Lower leg skin (tissue), 4 donors: ENCODE results near the gene KRTAP5-10. TPM values are rescaled to one million over a fixed set of nuclear protein-coding genes. Genes with fewer than 3 reads are reported as not detected.
A peak's percentile ranks its signal among the peaks of the same experiment; 100 is the strongest.
"Not testable (repeated sequence)": the region's sequence is repeated elsewhere in the genome, so short reads cannot be mapped to it uniquely, and the experiment has no call there.

Experiments used
- DNase-seq, 2 donors: peaks; one replicate each; pipeline ENCODE4 v3.0.0-alpha.2; 2019; ENCODE audit warnings: low spot score in 2 of 2
- H3K4me3 ChIP-seq: fragments of 200-600 bp; sonication (generic); 2 replicates; pipeline ENCODE4 v1.5.1; 2017; ENCODE audit warnings: mild to moderate bottlenecking, low read depth; ENCODE audit not compliant: poor library complexity, severe bottlenecking
- POLR2A ChIP-seq, 2 donors: fragments of 450-650 bp; IDR thresholded peaks; one replicate each; pipeline ENCODE4 v1.6.1; 2016 to 2017; ENCODE audit warnings: antibody characterized with exemption in 2 of 2, mild to moderate bottlenecking in 1 of 2, moderate library complexity in 1 of 2
- WGBS, 2 donors: methylation state at CpG; one replicate each; pipeline ENCODE4 v1.1.5; 2018; 5-methylcytosine and 5-hydroxymethylcytosine counted together
- intact Hi-C: fragments of 100-400 bp; cut with DNase I; formaldehyde crosslinking; loops from one replicate; pipeline ENCODE4 v1.15.0; 2023; ENCODE audit warnings: low total_unique reads
- total RNA-seq, 4 donors: library from RNA; depleted of rRNA; stranded (reverse); fragments of >200 nt; gene quantifications; one replicate each; pipeline ENCODE4 v1.1.0, GENCODE V29; 2016
- TF ChIP-seq, protein P1 (sequence below), 3 donors: fragments of 450-650 bp; IDR thresholded peaks; one replicate each; pipeline ENCODE4 v1.5.1; 2016; ENCODE audit warnings: antibody characterized with exemption in 3 of 3, mild to moderate bottlenecking in 3 of 3, moderate library complexity in 2 of 3

Gene KRTAP5-10
- total RNA-seq, 4 donors from 2014 or later: 9.0 TPM; not detected in 3

DNA sequence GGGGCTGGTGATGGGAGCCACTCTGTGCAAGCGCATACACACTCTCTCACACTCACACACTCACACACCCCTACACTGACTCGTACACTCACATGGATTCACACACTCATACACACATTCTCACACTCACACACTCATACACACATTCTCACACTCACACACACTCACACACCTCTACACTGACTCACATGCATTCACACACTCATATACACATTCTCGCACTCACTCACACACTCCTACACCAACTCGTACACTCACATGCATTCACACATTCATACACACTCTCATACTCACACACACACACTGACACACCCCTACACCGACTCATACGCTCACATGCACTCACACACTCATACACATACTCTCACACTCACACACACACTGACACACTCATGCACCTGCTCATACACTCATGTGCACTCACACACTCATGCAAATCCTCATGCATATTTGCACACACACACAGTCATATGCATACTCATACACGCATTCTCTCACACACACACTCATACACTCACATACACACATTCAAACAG lies 12.2 kb downstream of the KRTAP5-10 start:
- 90 to 93% methylated on average over 7 of the region's 7 CpGs for WGBS, 2 donors
- no peak for TF ChIP-seq POLR2A (IDR thresholded peaks at IDR 0.05)
- TF ChIP-seq, protein P1, sequence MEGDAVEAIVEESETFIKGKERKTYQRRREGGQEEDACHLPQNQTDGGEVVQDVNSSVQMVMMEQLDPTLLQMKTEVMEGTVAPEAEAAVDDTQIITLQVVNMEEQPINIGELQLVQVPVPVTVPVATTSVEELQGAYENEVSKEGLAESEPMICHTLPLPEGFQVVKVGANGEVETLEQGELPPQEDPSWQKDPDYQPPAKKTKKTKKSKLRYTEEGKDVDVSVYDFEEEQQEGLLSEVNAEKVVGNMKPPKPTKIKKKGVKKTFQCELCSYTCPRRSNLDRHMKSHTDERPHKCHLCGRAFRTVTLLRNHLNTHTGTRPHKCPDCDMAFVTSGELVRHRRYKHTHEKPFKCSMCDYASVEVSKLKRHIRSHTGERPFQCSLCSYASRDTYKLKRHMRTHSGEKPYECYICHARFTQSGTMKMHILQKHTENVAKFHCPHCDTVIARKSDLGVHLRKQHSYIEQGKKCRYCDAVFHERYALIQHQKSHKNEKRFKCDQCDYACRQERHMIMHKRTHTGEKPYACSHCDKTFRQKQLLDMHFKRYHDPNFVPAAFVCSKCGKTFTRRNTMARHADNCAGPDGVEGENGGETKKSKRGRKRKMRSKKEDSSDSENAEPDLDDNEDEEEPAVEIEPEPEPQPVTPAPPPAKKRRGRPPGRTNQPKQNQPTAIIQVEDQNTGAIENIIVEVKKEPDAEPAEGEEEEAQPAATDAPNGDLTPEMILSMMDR (IDR thresholded peaks at IDR 0.05): no peak
- no peak for DNase-seq
- intact Hi-C loops: no loop called here
- no peak overlapping the region for H3K4me3 ChIP-seq

DNA sequence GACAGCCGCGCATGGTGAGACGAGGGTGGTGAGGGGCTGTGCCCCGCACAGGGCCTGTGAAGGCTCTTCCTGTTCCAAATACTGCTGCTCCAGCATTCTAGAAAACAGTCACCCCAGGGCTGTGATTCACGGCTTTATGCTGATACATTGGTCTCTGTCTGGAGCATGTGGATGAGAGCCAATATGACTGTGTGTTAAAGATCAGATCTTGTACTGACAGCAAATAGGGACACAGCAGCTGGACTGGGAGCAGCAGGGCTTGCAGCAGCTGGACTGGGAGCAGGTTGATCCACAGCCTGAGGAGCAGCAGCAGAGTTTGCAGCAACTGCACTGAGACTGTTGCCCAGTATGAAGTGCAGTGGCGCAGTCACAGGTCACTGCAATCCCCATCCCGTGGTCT lies 14.2 kb downstream of the KRTAP5-10 start:
- DNase-seq, H3K4me3 ChIP-seq, intact Hi-C loops: not testable (repeated sequence)
- 43 to 57% methylated on average over 7 of the region's 7 CpGs for WGBS, 2 donors

DNA sequence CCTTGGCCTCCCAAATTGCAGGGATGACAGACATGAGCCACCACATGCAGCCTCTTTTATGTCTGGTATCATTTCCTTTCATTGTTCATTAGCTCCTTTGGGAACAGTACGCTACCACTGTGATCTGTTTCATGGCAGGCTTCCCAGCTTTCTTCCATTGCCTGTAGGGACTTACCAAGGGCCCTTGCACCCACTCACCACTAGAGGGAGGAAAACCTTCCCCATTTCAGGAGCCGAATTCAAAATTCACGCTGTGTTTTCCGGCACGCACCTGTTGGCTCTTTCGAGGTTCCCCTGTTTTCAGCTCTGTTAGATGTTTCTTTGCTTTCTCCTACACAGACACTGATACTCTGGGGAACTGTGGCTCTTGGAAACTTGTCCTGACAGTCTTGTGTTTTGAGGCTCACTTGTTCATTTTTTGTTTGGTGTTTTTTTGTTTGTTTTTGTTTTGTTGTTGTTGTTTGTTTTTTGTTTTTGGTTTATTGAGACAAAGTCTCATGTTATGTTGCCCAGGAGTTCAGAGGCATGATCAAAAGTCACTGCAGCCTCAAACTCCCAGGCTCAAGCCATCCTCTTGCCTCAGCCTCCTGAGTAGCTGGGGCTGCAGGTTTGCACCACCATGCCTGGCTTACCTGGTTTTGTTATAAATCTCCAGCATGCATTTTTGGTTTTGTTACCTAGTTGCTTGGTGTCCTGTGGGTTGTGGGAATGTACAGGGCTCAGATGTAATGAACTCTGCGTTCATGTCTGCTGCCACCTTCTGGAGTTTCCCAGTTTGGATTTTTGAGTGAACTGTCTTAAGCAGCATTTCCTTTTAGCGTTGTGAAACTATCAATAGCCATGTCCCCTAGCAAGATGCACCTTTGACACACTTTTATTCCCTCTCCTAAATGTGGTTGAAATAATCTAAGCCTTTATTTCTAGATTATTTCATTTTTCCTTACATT lies 15.0 kb downstream of the KRTAP5-10 start:
- 7 to 9% methylated on average over 8 of the region's 8 CpGs for WGBS, 2 donors
- H3K4me3 ChIP-seq: no peak overlapping the region
- peak in 1 of 2 donors; percentile 53 for DNase-seq
- TF ChIP-seq, protein P1 (IDR thresholded peaks at IDR 0.05): no peak
- no peak for TF ChIP-seq POLR2A (IDR thresholded peaks at IDR 0.05)
- intact Hi-C loops: no loop called here

DNA sequence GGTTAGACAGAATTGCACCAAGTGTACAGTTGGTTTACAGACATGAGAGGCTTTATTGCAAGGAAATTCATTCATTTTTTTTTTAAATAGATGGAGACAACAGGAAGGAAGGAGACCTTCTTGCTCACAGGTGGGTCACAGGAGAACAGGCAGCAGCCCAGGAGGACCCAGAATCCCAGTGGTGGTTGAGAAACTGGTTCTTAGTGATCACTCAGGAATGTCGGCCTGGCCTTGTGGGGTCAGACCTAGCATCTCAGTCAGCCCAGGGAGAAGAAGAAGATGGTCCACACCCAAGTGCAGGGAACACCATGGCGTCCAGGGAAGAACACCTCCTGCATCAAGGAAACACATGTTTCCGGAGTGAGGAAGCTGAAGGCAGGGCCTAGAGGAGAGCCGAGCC lies 16.5 kb downstream of the KRTAP5-10 start:
- DNase-seq: no peak
- no peak for TF ChIP-seq POLR2A (IDR thresholded peaks at IDR 0.05)
- TF ChIP-seq, protein P1 (IDR thresholded peaks at IDR 0.05): no peak
- WGBS, 2 donors: 75 to 79% methylated on average over 4 of the region's 4 CpGs
- H3K4me3 ChIP-seq: no peak overlapping the region
- intact Hi-C loops: no loop called here

DNA sequence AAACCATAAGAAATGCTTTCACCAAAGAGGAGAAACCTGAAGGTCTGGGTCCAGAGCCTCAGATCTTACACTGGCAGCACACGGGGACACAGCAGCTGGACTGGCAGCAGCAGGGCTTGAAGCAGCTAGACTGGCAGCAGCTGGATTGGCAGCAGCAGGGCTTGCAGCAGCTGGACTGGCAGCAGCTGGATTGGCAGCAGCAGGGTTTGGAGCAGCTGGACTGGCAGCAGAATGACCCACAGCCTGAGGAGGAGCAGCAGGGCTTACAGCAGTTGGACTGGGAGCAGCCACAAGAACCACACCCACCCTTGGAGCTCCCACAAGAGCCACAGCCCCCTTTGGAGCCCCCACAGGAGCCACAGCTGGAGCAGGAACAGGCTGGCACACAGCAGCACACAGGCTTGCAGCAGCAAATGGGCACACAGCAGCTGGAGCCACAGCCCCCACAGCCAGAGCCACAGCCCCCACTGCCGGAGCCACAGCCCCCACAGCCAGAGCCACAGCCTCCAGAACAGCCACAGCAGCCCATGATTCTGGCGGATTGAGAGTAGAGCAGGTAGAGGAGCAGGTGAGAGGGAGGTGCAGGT lies 17.0 kb downstream of the KRTAP5-10 start, which contains the start of gene KRTAP5-11:
Gene KRTAP5-11, minus strand, starts transcription at position 567 of the 587 bp plus-strand sequence. Its CDS starts 38 bp downstream, at position 529.
- WGBS, 2 donors: 53 to 77% methylated on average over 3 of the region's 3 CpGs
- H3K4me3 ChIP-seq: no peak within 1 kb of the TSS
- intact Hi-C loops: no loop called here
- TF ChIP-seq POLR2A (IDR thresholded peaks at IDR 0.05): no peak
- TF ChIP-seq, protein P1 (IDR thresholded peaks at IDR 0.05): no peak
- DNase-seq: no peak

DNA sequence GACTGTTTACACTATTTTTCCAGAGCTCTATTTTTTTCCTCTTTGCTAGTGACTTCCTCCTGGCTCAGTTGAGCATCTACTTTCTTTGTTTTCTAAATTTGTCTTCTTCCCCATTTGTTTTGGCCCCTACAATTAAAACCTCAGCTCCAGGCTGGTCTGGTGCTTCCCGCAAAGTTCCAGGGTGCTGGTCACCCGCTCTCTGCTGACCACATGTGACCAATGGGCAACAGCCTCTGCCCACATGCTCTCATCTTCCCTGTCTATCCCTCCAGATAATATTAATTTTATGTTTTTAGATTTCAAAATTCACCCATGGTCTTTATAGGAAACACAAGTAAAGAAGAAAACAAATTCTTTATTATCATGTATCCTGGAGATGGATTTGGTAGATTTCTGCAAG lies 17.6 kb downstream of the KRTAP5-10 start:
- intact Hi-C loops, H3K4me3 ChIP-seq, DNase-seq: not testable (repeated sequence)
- 82 to 84% methylated on average over 2 of the region's 2 CpGs for WGBS, 2 donors

DNA sequence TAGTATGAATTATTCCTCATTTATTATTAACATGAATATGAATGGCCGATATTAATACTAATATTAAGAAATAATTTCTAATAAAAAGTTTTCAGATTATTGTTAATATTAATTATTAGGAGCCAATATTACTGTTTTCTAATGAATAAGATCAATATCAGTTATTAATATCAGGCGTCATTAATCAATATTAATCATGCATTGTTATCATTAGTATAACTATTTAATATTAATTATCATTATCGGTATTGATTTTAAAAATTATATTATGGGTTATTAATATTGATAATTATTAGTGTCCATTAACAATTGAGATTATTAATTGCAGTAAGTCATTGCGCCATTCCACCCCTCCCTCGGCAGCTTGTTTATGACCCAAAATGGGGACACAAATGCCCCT lies 20.3 kb downstream of the KRTAP5-10 start:
- WGBS, 2 donors: 90% methylated on average over 5 of the region's 5 CpGs
- H3K4me3 ChIP-seq, DNase-seq, intact Hi-C loops: not testable (repeated sequence)

DNA sequence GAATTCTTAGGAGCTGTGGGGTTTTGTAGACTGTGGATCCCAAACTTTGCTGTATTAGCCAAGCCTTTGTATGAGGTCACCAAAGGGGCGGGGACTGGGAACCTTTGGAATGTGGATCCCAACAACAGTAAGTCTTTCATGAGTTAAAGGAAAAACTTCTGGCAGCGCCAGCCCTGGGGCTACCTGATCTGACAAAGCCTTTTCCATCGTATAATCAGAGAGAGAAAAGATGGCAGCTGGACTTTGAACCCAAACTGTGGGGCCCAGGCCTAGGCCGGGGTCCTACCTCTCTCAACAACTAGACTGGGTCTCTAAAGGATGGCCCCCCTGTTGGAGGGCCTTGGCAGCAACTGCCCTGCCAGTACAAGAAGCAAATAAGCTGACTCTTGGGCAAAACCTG lies 23.0 kb downstream of the KRTAP5-10 start:
- 53 to 67% methylated on average over 4 of the region's 4 CpGs for WGBS, 2 donors
- DNase-seq, intact Hi-C loops, H3K4me3 ChIP-seq: not testable (repeated sequence)

DNA sequence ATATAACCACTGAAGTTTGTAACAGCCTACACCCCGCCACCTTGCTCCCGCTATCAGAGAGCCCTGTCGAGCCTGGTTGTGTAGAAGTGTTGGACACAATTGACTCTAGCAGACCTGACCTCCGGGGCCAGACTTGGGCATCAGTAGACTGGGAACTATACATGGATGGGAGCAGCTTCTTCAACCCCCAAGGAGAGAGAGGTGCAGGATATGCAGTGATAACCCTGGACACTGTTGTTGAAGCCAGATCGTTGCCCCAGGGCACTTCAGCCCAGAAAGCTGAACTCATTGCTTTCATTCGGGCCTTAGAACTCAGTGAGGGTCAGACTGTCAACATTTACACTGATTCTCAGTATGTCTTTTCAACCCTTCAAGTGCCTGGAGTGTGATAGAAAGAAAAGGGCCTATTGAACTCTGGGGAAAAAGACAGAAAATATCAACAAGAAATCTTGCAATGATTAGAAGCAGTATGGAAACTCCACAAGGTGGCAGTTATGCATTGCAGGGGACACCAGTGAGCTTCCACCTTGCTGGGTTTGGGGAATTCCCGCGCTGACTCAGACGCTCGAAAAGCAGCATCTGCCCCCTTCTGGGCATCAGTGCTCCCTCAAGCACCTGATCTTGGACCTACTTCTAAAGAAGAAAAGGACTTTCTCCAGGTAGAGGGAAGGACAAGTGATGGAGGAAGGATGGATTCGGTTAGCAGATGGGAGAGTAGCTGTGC lies 23.6 kb downstream of the KRTAP5-10 start:
- DNase-seq, intact Hi-C loops, H3K4me3 ChIP-seq: not testable (repeated sequence)
- WGBS, 2 donors: 51 to 54% methylated on average over 11 of the region's 11 CpGs

DNA sequence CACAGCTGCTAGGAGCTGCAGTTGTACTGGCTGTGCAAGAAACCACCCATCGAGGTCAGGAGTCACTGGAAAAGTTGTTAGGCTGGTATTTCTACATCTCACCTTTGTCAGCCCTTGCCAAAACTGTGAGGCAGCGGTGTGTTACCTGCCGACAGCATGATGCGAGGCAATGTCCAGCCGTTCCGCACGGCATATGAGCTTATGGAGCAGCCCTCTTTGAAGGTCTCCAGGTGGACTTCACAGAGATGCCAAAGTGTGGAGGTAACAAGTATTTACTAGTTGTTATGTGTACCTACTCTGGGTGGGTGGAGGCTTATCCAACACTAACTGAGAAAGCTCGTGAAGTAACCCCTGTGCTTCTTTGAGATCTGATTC lies 24.2 kb downstream of the KRTAP5-10 start:
- intact Hi-C loops, H3K4me3 ChIP-seq, DNase-seq: not testable (repeated sequence)
- WGBS, 2 donors: 59% methylated on average over 8 of the region's 8 CpGs
